Panc1 (cell line): ENCODE results near the gene KLF11.

Experiments
- CTCF ChIP-seq: fragments of 450-650 bp; IDR thresholded peaks from 2 replicates; pipeline ENCODE4 v1.5.1; 2017; ENCODE audit warnings: mild to moderate bottlenecking
- POLR2AphosphoS5 ChIP-seq: IDR thresholded peaks from 2 replicates; pipeline ENCODE4 v1.6.1; 2012; ENCODE audit warnings: mild to moderate bottlenecking, low read depth, low read length, moderate library complexity

GRCh38 chr2:10012963-10013461 lies 30.3 kb upstream of the KLF11 start:
- TF ChIP-seq CTCF: no peak
- TF ChIP-seq POLR2AphosphoS5: no peak
